DND-41 (cell line): ENCODE measurements around the gene SEMA3A.

ENCODE experiments used
- ATAC-seq: fragments of 200-7000 bp; cut with Tn5 transposase; 3 replicates; pipeline ENCODE4 v1.9.1; 2021; ENCODE audit warnings: low read depth; ENCODE audit not compliant: insufficient read depth
- DNase-seq: peaks from one replicate; pipeline ENCODE4 v3.0.0-alpha.2; 2020
- H2AFZ ChIP-seq: 2 replicates; pipeline ENCODE4 v1.6.0; 2012; ENCODE audit warnings: low read depth, low read length
- H3K27ac ChIP-seq: 2 replicates; pipeline ENCODE4 v1.5.1; 2012; ENCODE audit warnings: low read length, inconsistent platforms
- H3K27me3 ChIP-seq: fragments of 200-600 bp; sonication (generic); 2 replicates; pipeline ENCODE4 v1.6.0; 2012; ENCODE audit warnings: low read length, mild to moderate bottlenecking, inconsistent platforms; ENCODE audit not compliant: insufficient read depth, poor library complexity
- H3K36me3 ChIP-seq: 2 replicates; pipeline ENCODE4 v1.5.1; 2012; ENCODE audit warnings: low read length, inconsistent platforms; ENCODE audit not compliant: insufficient read depth
- H3K4me1 ChIP-seq: 2 replicates; pipeline ENCODE4 v1.5.1; 2012; ENCODE audit warnings: mild to moderate bottlenecking, low read length; ENCODE audit not compliant: insufficient read depth
- H3K4me2 ChIP-seq: 2 replicates; pipeline ENCODE4 v1.6.0; 2012; ENCODE audit warnings: mild to moderate bottlenecking, moderate library complexity, low read length, inconsistent platforms; ENCODE audit not compliant: insufficient read depth
- H3K4me3 ChIP-seq, 2 experiments: fragments of 200-600 bp in 1 of 2; shearing (Covaris generic) in 1 of 2; 2 replicates each; pipeline ENCODE4 v1.5.1; 2012 to 2016; ENCODE audit warnings: inconsistent platforms in 2 of 2, low read length in 2 of 2, mild to moderate bottlenecking in 2 of 2, low read depth in 1 of 2, moderate library complexity in 1 of 2
- H3K79me2 ChIP-seq: 2 replicates; pipeline ENCODE4 v1.6.0; 2012; ENCODE audit warnings: low read length, inconsistent platforms; ENCODE audit not compliant: insufficient read depth
- H3K9ac ChIP-seq: 2 replicates; pipeline ENCODE4 v1.6.0; 2012; ENCODE audit warnings: low read depth, mild to moderate bottlenecking, inconsistent platforms, low read length, moderate library complexity
- H3K9me3 ChIP-seq: 2 replicates; pipeline ENCODE4 v1.5.1; 2012; ENCODE audit warnings: low read length, moderate library complexity, mild to moderate bottlenecking, inconsistent platforms; ENCODE audit not compliant: insufficient read depth, severe bottlenecking
- H4K20me1 ChIP-seq: 2 replicates; pipeline ENCODE4 v1.6.0; 2012; ENCODE audit warnings: low read length; ENCODE audit not compliant: insufficient read depth
- CTCF ChIP-seq: IDR thresholded peaks from 2 replicates; pipeline ENCODE4 v1.5.1; 2012; ENCODE audit warnings: borderline replicate concordance, low read length, moderate library complexity, mild to moderate bottlenecking; ENCODE audit not compliant: poor library complexity, severe bottlenecking; ENCODE audit errors: extremely low read depth
- EZH2 ChIP-seq: IDR thresholded peaks from 3 replicates; pipeline ENCODE4 v1.6.1; 2012; ENCODE audit warnings: borderline replicate concordance, low read depth, mild to moderate bottlenecking, moderate library complexity, low read length, inconsistent platforms; ENCODE audit not compliant: severe bottlenecking

SEMA3A gene

GRCh38 chr7:83987764-83988163 is 206.8 kb downstream of the SEMA3A start:
- Histone ChIP-seq H4K20me1 (no peaks in the 10 kb centered on the region), H3K27me3 (no peaks in the 10 kb centered on the region), H3K79me2 (no peaks in the 10 kb centered on the region), H3K4me3 (no peak overlapping the region), H3K27ac (no peak overlapping the region), H2AFZ (no peak overlapping the region), H3K9ac (no peak overlapping the region), H3K36me3 (no peaks in the 10 kb centered on the region), H3K4me1 (no peaks in the 10 kb centered on the region), H3K9me3 (no peaks in the 10 kb centered on the region), H3K4me2 (no peak overlapping the region)
- ATAC-seq (no peak), DNase-seq (no peak)
- TF ChIP-seq EZH2 (no peak), CTCF (no peak)

GRCh38 chr7:83985821-83986220 is 208.8 kb downstream of the SEMA3A start:
- TF ChIP-seq CTCF (no peak), EZH2 (no peak)
- Histone ChIP-seq H3K4me3 (no peak overlapping the region), H3K9ac (no peak overlapping the region), H3K27me3 (no peaks in the 10 kb centered on the region), H3K36me3 (no peaks in the 10 kb centered on the region), H3K27ac (no peak overlapping the region), H3K4me1 (no peaks in the 10 kb centered on the region), H3K9me3 (no peaks in the 10 kb centered on the region), H4K20me1 (no peaks in the 10 kb centered on the region), H3K79me2 (no peaks in the 10 kb centered on the region), H2AFZ (no peak overlapping the region), H3K4me2 (no peak overlapping the region)
- no peak for ATAC-seq
- DNase-seq: no peak

GRCh38 chr7:83984591-83984990 is 210.0 kb downstream of the SEMA3A start:
- Histone ChIP-seq H4K20me1 (no peaks in the 10 kb centered on the region), H3K79me2 (no peaks in the 10 kb centered on the region), H3K27me3 (no peaks in the 10 kb centered on the region), H3K27ac (no peak overlapping the region), H3K4me3 (no peak overlapping the region), H3K9ac (no peak overlapping the region), H3K9me3 (no peaks in the 10 kb centered on the region), H3K4me2 (no peak overlapping the region), H3K4me1 (no peaks in the 10 kb centered on the region), H3K36me3 (no peaks in the 10 kb centered on the region), H2AFZ (no peak overlapping the region)
- no peak for TF ChIP-seq EZH2
- TF ChIP-seq CTCF: no peak
- no peak for ATAC-seq
- DNase-seq: no peak

GRCh38 chr7:83984076-83984475 is 210.5 kb downstream of the SEMA3A start:
- no peaks in the 10 kb centered on the region for H3K9me3 ChIP-seq
- DNase-seq: no peak
- no peaks in the 10 kb centered on the region for H4K20me1 ChIP-seq
- no peak for ATAC-seq
- H3K4me2 ChIP-seq: no peak overlapping the region
- H3K4me3 ChIP-seq: no peak overlapping the region
- H3K27me3 ChIP-seq: no peaks in the 10 kb centered on the region
- H3K36me3 ChIP-seq: no peaks in the 10 kb centered on the region
- H3K79me2 ChIP-seq: no peaks in the 10 kb centered on the region
- H2AFZ ChIP-seq: no peak overlapping the region
- H3K4me1 ChIP-seq: no peaks in the 10 kb centered on the region
- TF ChIP-seq CTCF (no peak), EZH2 (no peak)
- no peak overlapping the region for H3K9ac ChIP-seq
- no peak overlapping the region for H3K27ac ChIP-seq
